ENCODE data around the gene CTCF. TPM values are rescaled to one million over a fixed set of nuclear protein-coding genes. Genes with fewer than 3 reads are reported as not detected.

The CTCF gene
- total and polyA plus RNA-seq, 2 experiments from 2014 or later: 35.5 to 46.0 TPM

GRCh38 chr16:67539271-67539670 lies 23.1 kb upstream of the CTCF start:
- Histone ChIP-seq H2AFZ (no peak overlapping the region), H3K27ac (no peak overlapping the region), H3K9me3 (ENCODE audit: low read depth) (no peaks in the 10 kb centered on the region), H3K4me3 (no peak overlapping the region), H3K4me1 (ENCODE audit: insufficient read depth) (peaks cover 13% of the 10 kb centered on the region), H4K20me1 (ENCODE audit: insufficient read depth, poor library complexity, severe bottlenecking) (peaks cover 36% of the 10 kb centered on the region), H3K27me3 (no peaks in the 10 kb centered on the region), H3K36me3 (replicated peaks; ENCODE audit: insufficient read depth, low read depth) (no peaks in the 10 kb centered on the region), H3K79me2 (peaks cover 6% of the 10 kb centered on the region), H3K4me2 (peak overlapping the region; percentile 100), H3K9me2 (replicated peaks; ENCODE audit: insufficient read depth) (no peaks in the 10 kb centered on the region)
- no peak for DNase-seq (ENCODE audit: low spot score)
- WGBS (ENCODE audit: low lambda C conversion rate, missing lambda C conversion rate): 79% methylated on average over 4 of the region's 4 CpGs
- no peak for TF ChIP-seq EZH2phosphoT487 (IDR thresholded peaks at IDR 0.05; ENCODE audit: low read depth, severe bottlenecking, unreplicated experiment)
- TF ChIP-seq CTCF (IDR thresholded peaks at IDR 0.05; ENCODE audit: poor library complexity): no peak
- no peak for TF ChIP-seq EZH2 (IDR thresholded peaks at IDR 0.05; ENCODE audit: borderline replicate concordance)

- DNase-seq (ENCODE audit: low spot score): no peak
- 95% methylated on average over 27 of the region's 27 CpGs for WGBS (ENCODE audit: low lambda C conversion rate, missing lambda C conversion rate)
Observed at GRCh38 chr16:67539691-67540635, 22.4 kb upstream of the CTCF start.

GRCh38 chr16:67540756-67541155 lies 21.6 kb upstream of the CTCF start:
- peaks cover 34% of the 10 kb centered on the region for H4K20me1 ChIP-seq (ENCODE audit: insufficient read depth, poor library complexity, severe bottlenecking)
- no peak for TF ChIP-seq EZH2 (IDR thresholded peaks at IDR 0.05; ENCODE audit: borderline replicate concordance)
- TF ChIP-seq CTCF (IDR thresholded peaks at IDR 0.05; ENCODE audit: poor library complexity): no peak
- TF ChIP-seq EZH2phosphoT487 (IDR thresholded peaks at IDR 0.05; ENCODE audit: low read depth, severe bottlenecking, unreplicated experiment): no peak
- no peak overlapping the region for H3K27ac ChIP-seq
- H3K4me2 ChIP-seq: no peak overlapping the region
- DNase-seq (ENCODE audit: low spot score): no peak
- no peak overlapping the region for H2AFZ ChIP-seq
- no peak overlapping the region for H3K4me3 ChIP-seq
- H3K27me3 ChIP-seq: no peaks in the 10 kb centered on the region
- WGBS (ENCODE audit: low lambda C conversion rate, missing lambda C conversion rate): 93% methylated on average over 1 of the region's 1 CpG
- no peaks in the 10 kb centered on the region for H3K9me3 ChIP-seq (ENCODE audit: low read depth)
- no peaks in the 10 kb centered on the region for H3K9me2 ChIP-seq (replicated peaks; ENCODE audit: insufficient read depth)
- peaks cover 6% of the 10 kb centered on the region for H3K79me2 ChIP-seq
- peaks cover 13% of the 10 kb centered on the region for H3K4me1 ChIP-seq (ENCODE audit: insufficient read depth)
- H3K36me3 ChIP-seq (replicated peaks; ENCODE audit: insufficient read depth, low read depth): no peaks in the 10 kb centered on the region

More at GRCh38 chr16:67539691-67540635, 22.4 kb upstream of the CTCF start:
- H3K4me3 ChIP-seq: no peak overlapping the region
- peaks cover 6% of the 10 kb centered on the region for H3K79me2 ChIP-seq
- H3K9me2 ChIP-seq (replicated peaks; ENCODE audit: insufficient read depth): no peaks in the 10 kb centered on the region
- TF ChIP-seq CTCF (IDR thresholded peaks at IDR 0.05; ENCODE audit: poor library complexity): no peak
- TF ChIP-seq EZH2phosphoT487 (IDR thresholded peaks at IDR 0.05; ENCODE audit: low read depth, severe bottlenecking, unreplicated experiment): no peak
- no peak for TF ChIP-seq EZH2 (IDR thresholded peaks at IDR 0.05; ENCODE audit: borderline replicate concordance)
- H3K27me3 ChIP-seq: no peaks in the 10 kb centered on the region
- peaks cover 36% of the 10 kb centered on the region for H4K20me1 ChIP-seq (ENCODE audit: insufficient read depth, poor library complexity, severe bottlenecking)
- peaks cover 13% of the 10 kb centered on the region for H3K4me1 ChIP-seq (ENCODE audit: insufficient read depth)
- no peaks in the 10 kb centered on the region for H3K9me3 ChIP-seq (ENCODE audit: low read depth)
- no peak overlapping the region for H3K4me2 ChIP-seq
- H3K36me3 ChIP-seq (replicated peaks; ENCODE audit: insufficient read depth, low read depth): no peaks in the 10 kb centered on the region
- H3K27ac ChIP-seq: no peak overlapping the region
- H2AFZ ChIP-seq: no peak overlapping the region
